Spleen (tissue), 7 donors: ENCODE measurements around the gene AKAP12.

ENCODE experiments used
- POLR2A ChIP-seq, 3 donors: fragments of 450-650 bp; IDR thresholded peaks; one replicate each; pipeline ENCODE4 v1.5.1; 2017; ENCODE audit warnings: antibody characterized with exemption in 3 of 3, mild to moderate bottlenecking in 1 of 3
- TF ChIP-seq, protein P1 (sequence below), 11 experiments: fragments of 200-600 bp in 7 of 11; fragments of 450-650 bp in 4 of 11; sonication (generic) in 4 of 11; IDR thresholded peaks in 8 of 11; conservative IDR thresholded peaks in 3 of 11; 1 replicate in 7 of 11; 2 replicates in 4 of 11; pipeline versions ENCODE4 v1.4.0 to v1.8.0; 2016 to 2021; ENCODE audit warnings: antibody characterized with exemption in 11 of 11, inconsistent platforms in 4 of 11, mild to moderate bottlenecking in 1 of 11
- donor health status: DM: no; HTN: no; CAD: no; lungs with moderate emphysema.
- donor health status: DM: no; HTN: no; CAD: no.
- donor health status: DM: no; HTN: no; CAD: no.

DNA sequence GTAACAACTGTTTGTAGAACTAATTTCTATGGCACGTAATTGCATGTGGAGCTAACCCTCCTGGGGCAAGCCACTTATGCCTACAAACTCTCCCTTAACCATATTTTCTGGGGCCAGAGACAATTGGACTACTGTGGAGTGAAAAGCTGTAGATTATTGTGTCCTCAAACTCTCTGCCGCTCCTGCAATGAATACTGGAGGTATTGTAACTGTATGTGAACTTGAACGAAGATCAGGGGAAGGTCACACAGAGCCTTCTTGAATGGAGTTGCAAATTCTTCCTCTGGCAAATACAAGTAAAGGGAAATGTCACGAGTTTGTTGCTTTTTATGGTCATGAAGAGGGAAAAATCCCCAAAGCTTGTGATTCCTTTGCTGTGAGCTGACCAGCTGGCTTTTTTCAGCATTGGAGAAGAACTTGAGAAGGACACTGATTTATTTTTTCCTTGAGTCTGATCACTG is 18.2 kb downstream of the AKAP12 start:
- TF ChIP-seq, protein P1, sequence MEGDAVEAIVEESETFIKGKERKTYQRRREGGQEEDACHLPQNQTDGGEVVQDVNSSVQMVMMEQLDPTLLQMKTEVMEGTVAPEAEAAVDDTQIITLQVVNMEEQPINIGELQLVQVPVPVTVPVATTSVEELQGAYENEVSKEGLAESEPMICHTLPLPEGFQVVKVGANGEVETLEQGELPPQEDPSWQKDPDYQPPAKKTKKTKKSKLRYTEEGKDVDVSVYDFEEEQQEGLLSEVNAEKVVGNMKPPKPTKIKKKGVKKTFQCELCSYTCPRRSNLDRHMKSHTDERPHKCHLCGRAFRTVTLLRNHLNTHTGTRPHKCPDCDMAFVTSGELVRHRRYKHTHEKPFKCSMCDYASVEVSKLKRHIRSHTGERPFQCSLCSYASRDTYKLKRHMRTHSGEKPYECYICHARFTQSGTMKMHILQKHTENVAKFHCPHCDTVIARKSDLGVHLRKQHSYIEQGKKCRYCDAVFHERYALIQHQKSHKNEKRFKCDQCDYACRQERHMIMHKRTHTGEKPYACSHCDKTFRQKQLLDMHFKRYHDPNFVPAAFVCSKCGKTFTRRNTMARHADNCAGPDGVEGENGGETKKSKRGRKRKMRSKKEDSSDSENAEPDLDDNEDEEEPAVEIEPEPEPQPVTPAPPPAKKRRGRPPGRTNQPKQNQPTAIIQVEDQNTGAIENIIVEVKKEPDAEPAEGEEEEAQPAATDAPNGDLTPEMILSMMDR (IDR thresholded peaks at IDR 0.05 in 8 of 11, conservative IDR thresholded peaks at IDR 0.05 in 3 of 11): no peak
- no peak for TF ChIP-seq POLR2A (IDR thresholded peaks at IDR 0.05)
